ENCODE results near the gene PHYKPL. TPM values are rescaled to one million over a fixed set of nuclear protein-coding genes. Genes with fewer than 3 reads are reported as not detected.

The PHYKPL gene
- total RNA-seq, 1 experiment from 2014 or later, result 41.7 TPM

GRCh38 chr5:178267876-178268275 lies 35.3 kb upstream of the PHYKPL start:
- ATAC-seq, result no peak
- Mint-ChIP-seq H3K27ac (no peak overlapping the region), H3K4me1 (no peaks in the 10 kb centered on the region), H3K27me3 (ENCODE audit: low read depth) (peaks cover 5% of the 10 kb centered on the region; the same call in 1 of the 2 replicates), H3K4me3 (no peak overlapping the region), H3K9me3 (peaks cover 17% of the 10 kb centered on the region), H3K36me3 (no peaks in the 10 kb centered on the region; the same call in 1 of the 2 replicates)
- ChIA-PET POLR2A (no interaction called here), CTCF (interaction anchor here (1.0 to 1.5 kb wide), 2 partner anchors 33 to 322 kb away, joined by 4 to 5 read pairs; partner anchors contain the start of gene COL23A1)
- no peak for TF ChIP-seq NFYB (CRISPR knock-in tag; conservative IDR thresholded peaks at IDR 0.05; ENCODE audit: low read depth)
- no peak for TF ChIP-seq CDX4 (CRISPR knock-in tag; IDR thresholded peaks at IDR 0.05; ENCODE audit: borderline replicate concordance)
- no peak for TF ChIP-seq TCF7 (CRISPR knock-in tag; IDR thresholded peaks at IDR 0.05; ENCODE audit: low read depth)
- TF ChIP-seq MAX (CRISPR knock-in tag; IDR thresholded peaks at IDR 0.05), result no peak
- TF ChIP-seq ZNF416 (CRISPR knock-in tag; IDR thresholded peaks at IDR 0.05), result no peak
- no peak for TF ChIP-seq GTF2I (CRISPR knock-in tag; conservative IDR thresholded peaks at IDR 0.05)
- no peak for TF ChIP-seq NR1H2 (CRISPR knock-in tag; IDR thresholded peaks at IDR 0.05)
- TF ChIP-seq CBFB (CRISPR knock-in tag; IDR thresholded peaks at IDR 0.05; ENCODE audit: low read depth), result no peak
- no peak for TF ChIP-seq SMAD3 (CRISPR knock-in tag; IDR thresholded peaks at IDR 0.05; ENCODE audit: borderline replicate concordance)
- no peak for TF ChIP-seq RORB (CRISPR knock-in tag; IDR thresholded peaks at IDR 0.05)
- no peak for TF ChIP-seq CTCF (IDR thresholded peaks at IDR 0.05)
- TF ChIP-seq OVOL2 (CRISPR knock-in tag; IDR thresholded peaks at IDR 0.05; ENCODE audit: borderline replicate concordance), result no peak
- TF ChIP-seq HMGXB4 (CRISPR knock-in tag; IDR thresholded peaks at IDR 0.05), result no peak
- TF ChIP-seq ZNF138 (CRISPR knock-in tag; conservative IDR thresholded peaks at IDR 0.05), result no peak
- TF ChIP-seq FOXP4 (CRISPR knock-in tag; IDR thresholded peaks at IDR 0.05), result no peak
- TF ChIP-seq RELA (CRISPR knock-in tag; IDR thresholded peaks at IDR 0.05; ENCODE audit: borderline replicate concordance), result no peak
- DNase-seq (ENCODE audit: low spot score), result no peak

- Mint-ChIP-seq H3K9me3 (peaks cover 17% of the 10 kb centered on the region), H3K4me1 (no peaks in the 10 kb centered on the region), H3K27me3 (ENCODE audit: low read depth) (peaks cover 5% of the 10 kb centered on the region; the same call in 1 of the 2 replicates), H3K36me3 (no peaks in the 10 kb centered on the region; the same call in 1 of the 2 replicates), H3K27ac (no peak overlapping the region), H3K4me3 (no peak overlapping the region)
- POLR2A ChIA-PET, result no interaction called here
- ATAC-seq (no peak), DNase-seq (ENCODE audit: low spot score) (no peak)
- CTCF ChIA-PET, result interaction anchor here (1.0 kb wide), 1 partner anchor 323 kb away, joined by 4 read pairs; the partner anchor contains the start of gene COL23A1
- TF ChIP-seq ZNF416 (CRISPR knock-in tag; IDR thresholded peaks at IDR 0.05) (no peak), NFYB (CRISPR knock-in tag; conservative IDR thresholded peaks at IDR 0.05; ENCODE audit: low read depth) (no peak), TEAD4 (CRISPR knock-in tag; IDR thresholded peaks at IDR 0.05) (no peak)
Observed at GRCh38 chr5:178267245-178267644, 34.6 kb upstream of the PHYKPL start.

Measured in WTC11 (cell line).